ENCODE data around the gene HOXB8.
A peak's percentile ranks its signal among the peaks of the same experiment; 100 is the strongest.

Gene HOXB8

DNA sequence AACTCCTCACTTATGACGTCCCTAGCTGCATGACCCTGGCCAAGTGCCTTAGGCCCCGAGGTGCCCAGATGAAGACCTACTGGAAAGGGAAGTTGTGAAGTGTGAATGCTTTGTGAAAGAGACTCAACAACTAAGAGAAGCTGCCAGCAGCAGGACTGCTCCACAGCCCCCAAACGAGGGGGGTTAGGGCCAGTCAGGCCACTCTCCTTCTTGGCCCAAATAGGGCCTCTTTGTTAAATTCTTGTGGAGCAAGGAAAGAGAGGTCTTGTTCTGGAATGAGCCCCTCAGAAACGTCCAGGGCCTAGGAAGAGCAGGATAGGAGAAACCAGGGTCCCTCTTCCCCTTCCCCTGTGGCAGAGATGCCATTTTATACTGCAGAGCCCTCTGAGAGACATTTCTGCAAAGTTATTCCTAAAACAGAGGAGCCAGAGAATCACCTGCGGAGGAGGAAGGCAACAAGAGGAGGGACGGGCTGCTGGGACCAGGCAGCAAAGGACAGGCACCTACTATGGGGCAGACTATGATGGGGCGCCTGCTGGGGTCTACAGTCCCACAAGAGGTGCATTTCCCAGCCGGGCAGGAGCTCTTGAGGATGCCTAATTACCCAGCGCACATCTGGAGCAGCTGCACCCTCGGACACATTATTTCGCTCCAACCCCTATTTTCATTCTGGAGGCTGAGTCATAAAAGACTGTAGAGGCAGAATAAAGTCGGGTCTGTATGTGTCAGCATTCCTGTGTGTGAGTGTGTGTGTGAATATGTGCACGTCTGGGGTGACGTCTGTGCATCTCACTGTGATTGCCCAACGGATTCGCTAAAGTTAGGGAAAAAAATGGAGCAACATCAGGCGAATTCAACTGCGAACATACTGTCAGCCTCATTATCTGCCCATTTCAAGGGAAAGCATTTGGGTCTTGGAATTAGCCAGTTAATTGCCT is 22.5 kb upstream of the HOXB8 start:
- no peak for DNase-seq

- peak; percentile 82 for DNase-seq
Observed at GRCh38 chr17:48636177-48637018, 21.3 kb upstream of the HOXB8 start.

DNA sequence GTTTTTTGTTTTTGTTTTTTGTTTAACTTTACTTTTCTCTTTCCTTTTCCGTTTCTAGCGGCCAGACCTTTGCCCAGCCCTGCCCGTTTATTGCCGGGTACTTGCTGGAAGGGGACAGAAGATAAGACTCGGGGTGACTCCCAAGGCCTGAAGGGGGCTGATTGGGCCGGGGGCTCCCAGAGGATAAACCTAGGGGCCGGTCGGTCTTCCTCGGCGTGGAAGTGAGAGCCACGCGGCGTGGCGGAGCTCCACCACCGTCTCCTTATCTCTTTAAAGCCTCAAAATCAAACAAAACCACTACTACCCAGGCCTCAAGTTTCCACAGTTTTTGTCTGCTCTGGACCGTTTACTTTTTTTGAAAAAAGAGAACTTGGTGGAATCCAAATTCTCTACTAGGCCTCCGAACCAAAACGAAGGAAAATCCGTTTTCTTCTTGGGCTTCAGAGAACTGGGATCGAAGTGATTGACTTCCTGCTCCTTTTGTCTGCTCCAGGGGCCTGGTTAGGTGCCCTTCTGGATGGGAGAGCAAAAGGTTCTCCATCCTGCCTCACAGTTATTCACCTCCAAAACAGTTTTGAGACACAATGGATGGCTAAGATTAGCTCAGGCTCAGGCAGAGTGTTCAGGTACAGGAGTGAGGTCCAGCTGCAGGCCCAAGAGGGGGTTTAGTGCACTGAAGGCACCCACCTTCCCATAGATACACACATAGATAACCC is 19.6 kb upstream of the HOXB8 start:
- DNase-seq: no peak

DNA sequence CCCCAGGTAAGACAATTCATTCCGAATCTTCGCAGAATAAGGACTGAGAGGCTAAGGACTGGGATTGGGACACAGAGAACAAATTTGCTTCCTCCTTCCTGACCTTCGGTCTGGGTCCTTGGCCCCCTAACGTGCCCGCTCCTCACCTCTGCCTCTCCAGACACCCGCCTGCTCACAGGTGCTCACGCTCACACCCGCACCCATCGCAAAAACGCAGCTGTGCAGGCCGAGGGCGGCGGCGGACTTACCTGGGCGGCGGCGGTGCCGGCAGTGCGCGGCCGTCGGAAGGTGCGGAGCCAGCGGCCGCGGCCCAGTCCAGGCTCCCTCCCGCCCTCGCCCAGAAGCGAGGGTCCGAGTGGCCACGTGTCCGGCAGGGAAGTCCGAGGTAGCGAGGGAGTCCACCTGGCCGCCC is 18.2 kb upstream of the HOXB8 start:
- DNase-seq: no peak

GRCh38 chr17:48632579-48633265 is 17.6 kb upstream of the HOXB8 start:
- no peak for DNase-seq

GRCh38 chr17:48631693-48632578 is 16.8 kb upstream of the HOXB8 start:
- DNase-seq: peak; percentile 35

- DNase-seq: no peak
Observed at GRCh38 chr17:48630925-48631692, 16.0 kb upstream of the HOXB8 start.

DNA sequence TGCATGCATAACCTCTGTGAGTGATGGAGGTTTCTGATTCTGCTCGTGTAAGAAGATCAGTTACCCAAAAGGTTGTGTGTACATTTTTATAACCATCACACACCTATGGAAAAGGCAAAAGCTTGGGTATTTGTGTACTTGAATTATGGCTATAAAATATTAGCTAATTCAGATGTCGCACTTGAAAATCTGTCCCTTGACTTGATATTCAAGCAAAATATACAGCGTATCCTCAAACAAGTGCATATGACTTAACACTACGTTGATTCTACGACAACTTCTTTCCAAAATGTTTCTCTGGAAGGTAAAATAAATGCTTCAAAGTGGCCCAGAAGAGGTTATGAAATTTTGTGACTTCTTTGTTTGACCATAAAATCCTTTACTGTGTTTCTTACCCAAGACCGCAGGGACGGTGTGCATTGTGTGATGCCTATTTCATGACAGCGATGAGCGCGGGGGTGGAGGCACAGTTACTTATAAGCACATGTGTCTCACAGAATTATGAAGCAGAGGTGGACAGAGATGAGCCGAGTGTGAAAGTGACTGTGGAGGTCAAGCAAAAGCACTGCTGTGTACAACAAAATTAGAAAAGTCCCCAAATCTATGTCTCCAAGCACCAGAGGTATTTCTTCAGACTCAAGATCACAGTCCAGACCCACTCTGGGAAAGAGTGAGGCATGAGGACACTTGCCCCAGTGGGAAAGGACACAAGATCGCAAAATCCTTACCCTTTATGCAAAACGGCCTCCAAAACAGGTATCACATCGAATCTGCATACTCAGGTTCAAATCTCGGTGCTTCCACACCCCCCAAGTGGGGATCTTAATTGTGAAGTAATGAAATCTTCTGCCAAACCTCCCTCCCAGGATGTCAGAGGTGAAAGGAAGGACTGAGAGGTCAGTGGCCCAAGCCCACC is 15.2 kb upstream of the HOXB8 start:
- DNase-seq: no peak

DNA sequence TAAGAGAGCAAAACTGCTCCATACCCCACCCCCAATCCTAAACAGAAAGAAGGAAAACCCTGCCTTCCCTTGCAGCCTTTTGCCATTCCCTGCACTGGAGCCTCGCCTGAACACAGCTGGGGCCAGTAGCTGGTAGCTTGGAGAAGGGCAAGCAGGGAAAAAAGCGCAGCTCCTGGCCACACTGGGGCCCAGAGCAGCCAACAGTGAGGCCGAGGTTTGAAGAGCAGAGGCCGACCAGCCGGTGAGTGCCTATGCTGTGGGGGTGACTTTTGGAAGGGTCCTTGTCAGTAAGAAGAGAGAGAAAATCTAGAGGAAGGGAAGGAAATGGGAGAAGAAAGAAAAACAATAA is 14.3 kb upstream of the HOXB8 start:
- no peak for DNase-seq

DNA sequence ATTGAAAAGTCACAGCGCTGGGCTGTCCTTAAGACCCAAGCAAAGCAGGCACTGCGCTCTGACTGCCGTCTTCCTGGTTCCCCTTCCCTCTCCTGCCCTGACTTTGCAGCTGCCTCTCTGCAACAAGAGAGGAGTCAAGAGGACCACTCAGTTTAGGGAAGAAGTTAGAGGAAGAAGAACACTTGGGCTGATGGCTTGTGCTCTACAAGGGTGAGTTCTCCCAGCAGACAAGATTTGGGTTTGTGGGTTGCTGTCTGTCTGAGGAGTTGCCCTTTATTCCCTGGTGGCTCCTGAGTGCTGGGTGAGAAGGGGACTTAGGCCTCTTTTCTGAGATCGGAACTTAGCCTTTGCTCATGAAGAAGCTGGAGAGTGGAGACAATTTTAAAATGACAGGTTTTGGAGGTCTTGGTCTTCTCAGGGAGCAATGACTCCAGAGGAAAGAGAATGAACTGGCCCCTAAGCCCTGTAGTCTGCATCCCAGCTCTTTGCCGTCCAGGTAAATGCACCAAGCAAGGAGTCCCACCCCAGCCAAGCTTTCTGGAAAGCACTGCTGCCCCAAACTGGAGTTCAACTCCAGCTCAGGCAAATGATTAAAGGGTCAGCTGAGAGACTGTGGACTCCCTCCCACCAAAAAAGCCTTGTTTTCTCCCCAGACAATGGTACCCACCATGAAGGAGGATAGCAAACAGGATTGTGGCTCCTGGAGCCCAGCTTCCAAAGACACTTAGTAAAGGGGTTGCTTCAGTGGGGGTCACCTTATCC is 13.7 kb upstream of the HOXB8 start:
- DNase-seq: no peak

DNA sequence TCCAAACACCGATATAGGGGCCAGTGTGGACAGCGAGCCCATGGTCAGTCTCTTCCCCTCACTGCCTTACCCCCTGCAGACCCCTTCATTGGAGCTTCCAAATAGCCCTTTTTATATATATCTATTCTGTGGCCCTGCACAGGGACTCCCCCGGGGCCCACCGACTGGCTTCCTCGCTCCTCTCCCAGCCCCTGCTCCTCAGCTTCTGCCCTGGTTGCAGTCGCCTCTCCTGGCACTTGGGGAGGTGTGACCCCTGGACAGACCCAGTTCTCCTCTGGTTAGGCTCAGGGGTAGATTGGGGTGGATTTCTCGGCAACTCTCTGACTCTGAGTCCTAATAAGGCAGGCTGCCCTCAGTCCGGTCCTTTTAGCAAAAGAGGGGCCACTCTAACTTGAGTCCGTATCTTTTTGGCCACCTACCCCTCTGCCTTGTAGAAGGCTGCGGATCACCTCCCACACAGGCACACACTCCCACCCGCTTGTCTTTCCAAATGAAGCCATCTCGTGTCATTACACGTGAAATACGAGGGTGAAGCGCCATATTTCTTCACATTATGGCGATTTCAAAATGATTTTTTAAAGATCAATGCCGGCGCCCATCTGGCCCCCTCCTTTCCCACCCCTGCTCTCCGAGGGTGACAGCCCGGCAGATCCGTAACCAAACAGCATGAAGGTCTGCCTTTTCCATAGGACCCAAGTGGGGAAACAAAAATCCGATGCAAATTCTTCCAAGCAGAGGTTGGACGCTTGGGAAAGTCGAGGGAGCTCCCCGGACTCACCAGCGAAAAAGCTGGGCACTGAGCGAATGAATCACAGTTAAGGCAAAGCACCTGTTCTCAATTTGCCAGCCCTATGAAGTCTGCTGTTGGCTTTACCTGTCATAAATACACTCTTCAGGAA is 12.8 kb upstream of the HOXB8 start:
- no peak for DNase-seq

GRCh38 chr17:48627118-48627597 is 12.1 kb upstream of the HOXB8 start:
- DNase-seq: no peak

DNA sequence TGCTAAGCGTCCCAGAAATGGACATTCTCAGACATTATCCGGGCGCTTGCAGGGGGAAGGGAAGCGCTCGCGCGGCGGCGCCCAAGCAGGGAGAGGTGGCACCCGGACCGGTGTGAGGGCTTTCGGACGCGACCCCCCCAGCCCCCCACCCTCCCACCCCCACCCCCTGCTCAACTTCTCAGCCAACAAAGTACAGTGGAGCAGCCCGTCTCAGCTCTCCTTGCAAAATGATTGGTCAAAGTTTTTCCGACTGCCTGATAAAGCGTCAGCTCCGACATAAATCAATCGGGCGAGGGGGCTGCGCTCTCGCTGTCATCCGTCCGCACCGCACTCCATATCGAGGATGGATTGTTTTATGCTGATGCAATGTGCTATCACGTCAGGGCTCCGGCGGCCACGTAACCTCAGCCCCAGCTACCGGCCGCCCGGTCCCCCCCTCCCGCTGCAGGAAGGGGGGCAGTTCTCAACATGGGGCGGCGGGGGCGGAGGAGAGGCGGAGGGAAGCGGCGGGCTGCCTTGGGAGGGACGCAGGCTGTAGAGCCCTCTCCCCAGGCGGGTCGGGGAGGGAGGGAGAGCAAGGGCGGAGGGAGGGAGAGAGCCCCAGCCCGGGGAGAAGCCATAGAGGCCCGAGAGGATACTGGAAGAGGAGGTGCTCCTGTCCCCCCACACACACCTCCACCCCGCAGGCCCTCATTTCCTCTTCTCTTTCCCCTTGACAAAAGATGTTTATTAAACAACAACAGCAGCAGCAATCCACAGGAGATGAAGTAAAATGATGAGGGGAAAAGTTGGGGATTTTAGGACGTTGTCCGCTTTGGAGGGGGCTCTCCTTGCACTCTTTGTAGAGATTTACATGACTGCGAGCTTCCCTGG is 11.4 kb upstream of the HOXB8 start, which contains the start of gene HOXB9:
Gene HOXB9, minus strand, starts transcription at position 114 of the 873 bp plus-strand sequence. Its CDS starts 89 bp downstream, at position 25.
- no peak for DNase-seq

DNA sequence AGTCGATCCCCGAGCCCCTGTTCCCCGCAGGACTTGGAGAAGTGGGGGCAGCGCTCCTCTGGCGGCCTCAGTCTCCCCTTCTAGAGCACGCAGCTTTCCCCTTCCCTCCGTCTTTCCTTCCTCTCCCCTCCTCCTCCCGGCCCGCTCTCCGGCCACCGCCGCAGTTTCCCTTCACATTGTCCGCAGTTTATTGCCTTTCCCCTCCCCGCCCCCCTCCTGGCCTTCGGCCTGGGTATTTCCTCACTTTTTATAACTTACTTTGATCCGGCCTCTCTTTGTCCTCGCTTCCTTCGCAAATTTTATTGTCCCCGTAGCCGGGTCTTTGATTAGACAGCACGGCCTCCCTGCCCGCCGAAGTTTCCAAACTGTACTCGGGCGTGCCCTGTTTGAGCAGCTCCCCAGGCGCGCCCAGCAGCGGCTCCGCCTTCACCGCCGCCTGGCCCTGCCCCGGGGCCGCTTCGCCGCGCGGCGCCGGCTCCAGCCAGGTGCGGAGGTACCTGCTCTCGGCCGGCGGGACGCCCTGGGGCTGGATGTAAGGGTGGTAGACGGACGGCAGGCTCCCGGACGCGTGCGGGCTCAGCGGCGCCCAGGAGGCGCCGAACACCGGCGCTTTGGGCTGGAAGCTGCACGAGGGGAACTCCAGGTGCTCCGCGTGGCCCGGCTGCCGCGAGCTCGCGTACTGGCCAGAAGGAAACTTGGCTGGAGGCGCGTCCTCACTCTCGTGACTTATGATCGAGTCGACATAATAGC is 10.6 kb upstream of the HOXB8 start:
- no peak for DNase-seq

Data from activated CD4-positive, alpha-beta T cell treated with anti-CD3 and anti-CD28 coated beads, Interleukin-2, amount 50 U/mL, for 16 hours (primary cell).